ENCODE results near the gene POLR3A.

The POLR3A gene

DNA sequence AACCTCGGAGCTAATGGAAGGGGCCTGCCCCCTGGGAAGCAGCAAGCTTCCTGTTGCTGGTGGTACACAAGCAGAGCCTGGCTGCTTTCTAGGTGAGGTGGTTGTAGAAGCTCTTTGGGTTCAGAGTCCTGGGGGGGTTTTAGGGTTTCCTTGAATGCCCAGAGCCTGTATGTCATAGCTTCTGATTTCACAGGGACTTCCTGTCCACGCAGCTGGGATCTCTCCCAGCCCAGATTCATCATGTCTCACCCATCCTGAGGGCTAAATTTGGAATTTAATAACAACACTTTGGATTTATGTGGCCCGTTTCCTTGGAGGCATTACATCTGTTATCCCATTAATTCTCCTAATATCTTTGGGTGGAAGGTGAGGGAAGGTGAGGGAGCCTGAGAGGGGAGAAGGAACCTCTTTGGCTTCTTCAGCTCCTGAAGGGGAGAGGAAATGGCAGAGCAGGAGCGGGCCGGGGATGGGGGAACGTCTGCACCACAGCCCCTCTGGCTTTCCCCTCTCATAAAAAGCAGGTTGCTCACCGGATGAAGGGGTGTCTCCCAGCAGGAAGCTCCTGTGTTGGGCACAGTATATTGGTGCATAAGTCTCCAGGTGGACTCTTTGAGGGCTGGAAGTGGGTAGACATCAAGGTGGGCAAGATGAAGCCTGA, 24.0 kb upstream of the POLR3A start:
- no peak overlapping the region for H3K4me3 ChIP-seq (ENCODE audit: low read depth in 1 of 2, low read length in 1 of 2)
- TF ChIP-seq, protein P1, sequence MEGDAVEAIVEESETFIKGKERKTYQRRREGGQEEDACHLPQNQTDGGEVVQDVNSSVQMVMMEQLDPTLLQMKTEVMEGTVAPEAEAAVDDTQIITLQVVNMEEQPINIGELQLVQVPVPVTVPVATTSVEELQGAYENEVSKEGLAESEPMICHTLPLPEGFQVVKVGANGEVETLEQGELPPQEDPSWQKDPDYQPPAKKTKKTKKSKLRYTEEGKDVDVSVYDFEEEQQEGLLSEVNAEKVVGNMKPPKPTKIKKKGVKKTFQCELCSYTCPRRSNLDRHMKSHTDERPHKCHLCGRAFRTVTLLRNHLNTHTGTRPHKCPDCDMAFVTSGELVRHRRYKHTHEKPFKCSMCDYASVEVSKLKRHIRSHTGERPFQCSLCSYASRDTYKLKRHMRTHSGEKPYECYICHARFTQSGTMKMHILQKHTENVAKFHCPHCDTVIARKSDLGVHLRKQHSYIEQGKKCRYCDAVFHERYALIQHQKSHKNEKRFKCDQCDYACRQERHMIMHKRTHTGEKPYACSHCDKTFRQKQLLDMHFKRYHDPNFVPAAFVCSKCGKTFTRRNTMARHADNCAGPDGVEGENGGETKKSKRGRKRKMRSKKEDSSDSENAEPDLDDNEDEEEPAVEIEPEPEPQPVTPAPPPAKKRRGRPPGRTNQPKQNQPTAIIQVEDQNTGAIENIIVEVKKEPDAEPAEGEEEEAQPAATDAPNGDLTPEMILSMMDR (IDR thresholded peaks at IDR 0.05): no peak
- H3K36me3 ChIP-seq: no peaks in the 10 kb centered on the region
- H3K27ac ChIP-seq: no peak overlapping the region
- H3K9me3 ChIP-seq: no peaks in the 10 kb centered on the region
- H3K27me3 ChIP-seq: no peaks in the 10 kb centered on the region
- H3K4me1 ChIP-seq (ENCODE audit: control insufficient read depth in 1 of 2, insufficient read depth in 1 of 2, low read depth in 1 of 2, low read length in 1 of 2): no peaks in the 10 kb centered on the region

DNA sequence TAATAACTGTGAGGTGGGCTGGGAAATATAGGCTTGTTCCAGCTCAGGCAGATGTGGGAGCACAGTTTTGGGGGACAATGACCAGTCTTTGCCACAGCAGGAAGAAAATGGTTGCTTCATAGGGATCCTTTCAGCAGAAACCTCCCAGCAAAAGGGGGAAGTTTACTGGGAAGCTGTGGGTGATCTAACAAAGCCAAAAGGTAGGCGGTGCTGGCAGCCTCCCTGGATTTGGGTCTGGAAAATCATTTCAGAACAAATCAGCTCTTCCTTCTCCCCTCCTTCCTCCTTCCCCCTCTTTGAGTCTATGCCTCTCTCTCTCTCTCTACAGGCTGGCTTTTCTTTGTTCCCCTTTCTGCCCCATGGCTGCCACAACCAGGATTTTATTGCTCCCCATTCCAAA, 20.5 kb upstream of the POLR3A start:
- TF ChIP-seq, protein P1 (IDR thresholded peaks at IDR 0.05): no peak
- no peak overlapping the region for H3K27ac ChIP-seq
- H3K4me1 ChIP-seq (ENCODE audit: control insufficient read depth in 1 of 2, insufficient read depth in 1 of 2, low read depth in 1 of 2, low read length in 1 of 2): no peaks in the 10 kb centered on the region
- H3K27me3 ChIP-seq: no peaks in the 10 kb centered on the region
- H3K9me3 ChIP-seq: no peaks in the 10 kb centered on the region
- no peak overlapping the region for H3K4me3 ChIP-seq (ENCODE audit: low read depth in 1 of 2, low read length in 1 of 2)
- H3K36me3 ChIP-seq: no peaks in the 10 kb centered on the region

DNA sequence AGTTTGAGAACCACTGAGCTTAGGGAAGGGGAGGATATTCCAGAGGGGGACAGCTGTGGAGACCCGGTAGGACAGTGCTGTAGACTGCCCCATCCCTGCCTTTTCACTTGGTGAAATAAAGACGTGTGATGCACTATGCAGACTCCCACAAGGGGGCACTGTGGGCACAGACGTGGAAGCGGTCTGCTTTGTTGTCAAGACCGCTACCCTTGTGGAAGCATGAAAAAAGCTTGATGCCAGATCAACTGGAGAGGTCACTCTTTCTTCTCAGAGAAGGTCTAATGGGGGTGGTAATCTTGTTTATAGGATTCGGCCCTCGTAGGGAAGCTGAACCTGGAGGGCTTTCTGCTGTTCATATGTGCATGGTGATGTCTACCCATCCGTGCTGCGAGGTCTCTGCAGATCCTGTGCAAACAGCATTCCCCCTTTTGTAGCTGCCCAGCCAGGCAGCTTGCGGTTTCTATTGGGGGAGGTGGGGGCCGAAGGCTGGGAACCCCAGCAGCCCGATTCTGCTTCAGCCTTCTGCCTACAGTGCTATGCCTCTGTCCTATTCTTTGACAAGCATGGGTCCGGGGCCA, 18.1 kb upstream of the POLR3A start:
- Histone ChIP-seq H3K36me3 (peaks cover 9% of the 10 kb centered on the region), H3K4me1 (ENCODE audit: control insufficient read depth in 1 of 2, insufficient read depth in 1 of 2, low read depth in 1 of 2, low read length in 1 of 2) (no peaks in the 10 kb centered on the region), H3K9me3 (no peaks in the 10 kb centered on the region), H3K4me3 (ENCODE audit: low read depth in 1 of 2, low read length in 1 of 2) (no peak overlapping the region), H3K27me3 (no peaks in the 10 kb centered on the region), H3K27ac (no peak overlapping the region)
- TF ChIP-seq, protein P1 (IDR thresholded peaks at IDR 0.05): peak; percentile 75

DNA sequence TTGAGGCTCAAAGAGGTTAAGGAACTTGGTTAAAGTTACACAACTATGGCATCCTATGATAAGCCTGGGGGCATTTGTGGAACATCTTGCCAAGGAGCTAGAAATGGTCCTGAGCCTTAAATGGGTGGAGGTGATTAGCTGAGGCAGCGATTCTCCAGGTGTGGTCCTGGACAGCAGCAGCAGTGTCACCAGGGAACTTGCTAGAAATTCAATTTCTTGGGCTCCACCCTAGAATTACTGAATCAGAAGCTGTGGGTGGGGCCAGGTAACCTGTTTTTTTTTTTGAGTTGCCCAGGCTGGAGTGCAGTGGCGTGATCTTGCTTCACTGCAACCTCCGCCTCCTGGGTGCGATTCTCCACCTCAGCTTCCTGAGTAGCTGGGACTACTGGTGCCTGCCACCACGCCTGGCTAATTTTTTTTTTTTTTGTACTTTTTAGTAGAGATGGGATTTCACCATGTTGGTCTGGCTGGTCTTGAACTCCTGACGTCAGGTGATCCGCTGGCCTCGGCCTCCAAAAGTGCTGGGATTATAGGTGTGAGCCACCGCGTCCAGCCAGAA, 17.5 kb upstream of the POLR3A start:
- TF ChIP-seq, protein P1 (IDR thresholded peaks at IDR 0.05): no peak
- no peak overlapping the region for H3K4me3 ChIP-seq (ENCODE audit: low read depth in 1 of 2, low read length in 1 of 2)

DNA sequence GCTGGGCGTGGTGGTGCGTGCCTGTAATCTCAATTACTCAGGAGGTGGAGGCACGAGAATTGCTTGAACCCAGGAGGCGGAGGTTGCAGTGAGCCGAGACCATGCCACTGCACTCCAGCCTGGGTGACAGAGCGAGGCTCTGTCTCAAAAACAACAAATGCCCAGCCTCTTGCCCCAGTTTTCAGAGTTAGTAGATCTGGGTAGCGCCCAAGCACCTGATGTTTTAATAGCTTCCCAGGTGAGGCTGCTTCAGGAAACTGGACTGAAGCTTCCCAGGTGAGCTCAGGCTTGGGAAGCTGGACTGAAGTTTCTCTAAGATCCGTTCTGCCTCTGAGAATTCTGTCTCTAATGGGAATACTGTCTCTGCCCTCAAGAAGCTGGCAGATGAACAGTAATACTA, 16.5 kb upstream of the POLR3A start:
- H3K36me3 ChIP-seq: peaks cover 24% of the 10 kb centered on the region
- no peaks in the 10 kb centered on the region for H3K9me3 ChIP-seq
- H3K27ac ChIP-seq: no peak overlapping the region
- TF ChIP-seq, protein P1 (IDR thresholded peaks at IDR 0.05): no peak
- no peak overlapping the region for H3K4me3 ChIP-seq (ENCODE audit: low read depth in 1 of 2, low read length in 1 of 2)
- no peaks in the 10 kb centered on the region for H3K27me3 ChIP-seq
- H3K4me1 ChIP-seq (ENCODE audit: control insufficient read depth in 1 of 2, insufficient read depth in 1 of 2, low read depth in 1 of 2, low read length in 1 of 2): no peaks in the 10 kb centered on the region

More for the DNA sequence above, 17.5 kb upstream of the POLR3A start:
- Histone ChIP-seq H3K9me3 (no peaks in the 10 kb centered on the region), H3K4me1 (ENCODE audit: control insufficient read depth in 1 of 2, insufficient read depth in 1 of 2, low read depth in 1 of 2, low read length in 1 of 2) (no peaks in the 10 kb centered on the region), H3K27me3 (no peaks in the 10 kb centered on the region), H3K27ac (no peak overlapping the region), H3K36me3 (peaks cover 15% of the 10 kb centered on the region)

Data from neutrophil (primary cell).